C4-2B (cell line): ENCODE data around the gene ARRDC3.

Source experiments
- ZFX ChIP-seq: fragments of 450-650 bp; IDR thresholded peaks from 2 replicates; pipeline ENCODE4 v1.6.1; 2017
- TF ChIP-seq, protein P1 (sequence below): fragments of 450-650 bp; conservative IDR thresholded peaks from 2 replicates; pipeline ENCODE4 v1.5.1; 2017; ENCODE audit warnings: mild to moderate bottlenecking

DNA sequence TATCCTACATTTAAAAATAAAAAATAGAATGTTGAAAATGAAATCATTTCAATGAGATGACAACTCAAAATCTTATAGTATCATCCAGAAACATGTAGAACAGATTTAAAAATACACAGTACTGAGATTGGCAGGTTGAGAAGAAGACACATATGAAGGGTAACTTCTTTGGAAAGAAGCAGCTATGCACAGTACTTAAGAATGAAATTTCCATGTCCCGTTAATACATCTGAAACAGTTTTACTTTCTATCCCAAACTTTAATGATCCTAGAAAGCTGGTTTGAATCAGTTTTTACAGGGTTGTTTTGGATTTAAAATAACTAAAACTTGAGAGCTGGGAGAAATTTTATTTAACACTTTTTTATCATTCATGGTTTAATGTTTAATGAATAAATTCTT is 36.0 kb upstream of the ARRDC3 start:
- TF ChIP-seq, protein P1, sequence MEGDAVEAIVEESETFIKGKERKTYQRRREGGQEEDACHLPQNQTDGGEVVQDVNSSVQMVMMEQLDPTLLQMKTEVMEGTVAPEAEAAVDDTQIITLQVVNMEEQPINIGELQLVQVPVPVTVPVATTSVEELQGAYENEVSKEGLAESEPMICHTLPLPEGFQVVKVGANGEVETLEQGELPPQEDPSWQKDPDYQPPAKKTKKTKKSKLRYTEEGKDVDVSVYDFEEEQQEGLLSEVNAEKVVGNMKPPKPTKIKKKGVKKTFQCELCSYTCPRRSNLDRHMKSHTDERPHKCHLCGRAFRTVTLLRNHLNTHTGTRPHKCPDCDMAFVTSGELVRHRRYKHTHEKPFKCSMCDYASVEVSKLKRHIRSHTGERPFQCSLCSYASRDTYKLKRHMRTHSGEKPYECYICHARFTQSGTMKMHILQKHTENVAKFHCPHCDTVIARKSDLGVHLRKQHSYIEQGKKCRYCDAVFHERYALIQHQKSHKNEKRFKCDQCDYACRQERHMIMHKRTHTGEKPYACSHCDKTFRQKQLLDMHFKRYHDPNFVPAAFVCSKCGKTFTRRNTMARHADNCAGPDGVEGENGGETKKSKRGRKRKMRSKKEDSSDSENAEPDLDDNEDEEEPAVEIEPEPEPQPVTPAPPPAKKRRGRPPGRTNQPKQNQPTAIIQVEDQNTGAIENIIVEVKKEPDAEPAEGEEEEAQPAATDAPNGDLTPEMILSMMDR = no peak
- TF ChIP-seq ZFX = no peak
